Common myeloid progenitor, CD34-positive (primary cell): ENCODE results near the gene SDR39U1.
A peak's percentile ranks its signal among the peaks of the same experiment; 100 is the strongest.

ENCODE experiments used
- CTCF ChIA-PET: fragments of 350-600 bp; sonication (Branson Sonifier 250); formaldehyde crosslinking; loops from one replicate; lab custom pipeline; 2021; ENCODE audit warnings: antibody characterized with exemption; lab: Charles Lee
- POLR2A ChIA-PET: fragments of 350-600 bp; sonication (Branson Sonifier 250); formaldehyde crosslinking; loops from one replicate; lab custom pipeline; 2021; ENCODE audit warnings: antibody characterized with exemption; lab: Charles Lee
- DNase-seq, 3 donors: peaks; one replicate each; pipeline versions ENCODE4 v3.0.0 to v3.0.0-alpha.2; 2013
- H3K27ac ChIP-seq, 2 experiments: 1 replicate in 1 of 2; 2 replicates in 1 of 2; pipeline ENCODE4 v1.7.0; 2013; ENCODE audit warnings: inconsistent platforms in 2 of 2, low read length in 2 of 2, mild to moderate bottlenecking in 2 of 2, low read depth in 1 of 2, moderate library complexity in 1 of 2; ENCODE audit not compliant: severe bottlenecking in 2 of 2, insufficient read depth in 1 of 2, poor library complexity in 1 of 2
- H3K27me3 ChIP-seq, 5 experiments: replicated peaks in 2 of 5; 1 replicate in 3 of 5; 2 replicates in 2 of 5; pipeline versions ENCODE4 v1.6.1 to v1.7.0; 2013; ENCODE audit warnings: low read length in 4 of 5, mild to moderate bottlenecking in 2 of 5, moderate library complexity in 2 of 5, inconsistent platforms in 1 of 5; ENCODE audit not compliant: insufficient read depth in 5 of 5, control insufficient read depth in 4 of 5
- H3K36me3 ChIP-seq, 4 experiments: 1 replicate in 2 of 4; 2 replicates in 2 of 4; pipeline versions ENCODE4 v1.6.1 to v1.7.0; 2013; ENCODE audit warnings: low read length in 3 of 4, control low read depth in 1 of 4, mild to moderate bottlenecking in 1 of 4; ENCODE audit not compliant: control insufficient read depth in 4 of 4, insufficient read depth in 4 of 4
- H3K4me1 ChIP-seq, 4 experiments: 1 replicate in 3 of 4; 2 replicates in 1 of 4; pipeline versions ENCODE4 v1.6.1 to v1.7.1; 2013; ENCODE audit warnings: low read length in 3 of 4, mild to moderate bottlenecking in 3 of 4, control low read depth in 1 of 4, inconsistent platforms in 1 of 4, moderate library complexity in 1 of 4; ENCODE audit not compliant: control insufficient read depth in 4 of 4, insufficient read depth in 4 of 4; ENCODE audit errors: control extremely low read depth in 1 of 4
- H3K4me3 ChIP-seq, 7 experiments: 1 replicate in 4 of 7; 2 replicates in 3 of 7; pipeline versions ENCODE4 v1.5.1 to v1.7.0; 2013; ENCODE audit warnings: mild to moderate bottlenecking in 7 of 7, low read length in 6 of 7, moderate library complexity in 6 of 7, inconsistent platforms in 2 of 7, low read depth in 2 of 7, control low read depth in 1 of 7; ENCODE audit not compliant: insufficient read depth in 4 of 7, control insufficient read depth in 1 of 7; ENCODE audit errors: extremely low read depth in 1 of 7
- H3K9me3 ChIP-seq, 5 experiments: 1 replicate in 4 of 5; 2 replicates in 1 of 5; pipeline versions ENCODE4 v1.6.1 to v1.7.1; 2013; ENCODE audit warnings: low read length in 4 of 5, mild to moderate bottlenecking in 2 of 5, inconsistent platforms in 1 of 5, low read depth in 1 of 5, moderate library complexity in 1 of 5; ENCODE audit not compliant: control insufficient read depth in 4 of 5, insufficient read depth in 2 of 5; ENCODE audit errors: control extremely low read depth in 1 of 5
- WGBS: methylation state at CpG from one replicate; pipeline ENCODE4 v1.1.5; 2013; ENCODE audit not compliant: insufficient coverage; 5-methylcytosine and 5-hydroxymethylcytosine counted together

The SDR39U1 gene

GRCh38 chr14:24404814-24405213, 37.8 kb downstream of the SDR39U1 start:
- Histone ChIP-seq H3K9me3 (no peaks in the 10 kb centered on the region), H3K4me3 (no peak overlapping the region), H3K27me3 (no peaks in the 10 kb centered on the region), H3K36me3 (peaks cover 0 to 33% (median 13%) of the 10 kb centered on the region in 4 experiments), H3K27ac (no peak overlapping the region), H3K4me1 (peaks cover 0 to 20% (median 10%) of the 10 kb centered on the region in 4 experiments)
- DNase-seq: no peak
- 90% methylated on average over 2 of the region's 4 CpGs for WGBS
- CTCF ChIA-PET: interaction anchor here (0.7 to 23.8 kb wide), 12 partner anchors 8 to 80 kb away, joined by 3 to 489 read pairs (median 4); partner anchors contain the start of genes CBLN3 and KHNYN
- POLR2A ChIA-PET: no interaction called here

GRCh38 chr14:24403294-24403998, 39.1 kb downstream of the SDR39U1 start:
- POLR2A ChIA-PET: no interaction called here
- DNase-seq: no peak
- 96% methylated on average over 7 of the region's 7 CpGs for WGBS
- no peaks in the 10 kb centered on the region for H3K27me3 ChIP-seq
- CTCF ChIA-PET: interaction anchor here (0.7 to 23.8 kb wide), 11 partner anchors 8 to 69 kb away, joined by 3 to 489 read pairs (median 4); partner anchors contain the start of genes ADCY4, CBLN3 and KHNYN
- no peak overlapping the region for H3K27ac ChIP-seq
- H3K9me3 ChIP-seq: no peaks in the 10 kb centered on the region
- H3K4me3 ChIP-seq: no peak overlapping the region
- peaks cover 0 to 29% (median 19%) of the 10 kb centered on the region in 4 experiments for H3K4me1 ChIP-seq
- peaks cover 0 to 19% (median 7%) of the 10 kb centered on the region in 4 experiments for H3K36me3 ChIP-seq

GRCh38 chr14:24401810-24402702, 40.5 kb downstream of the SDR39U1 start:
- Histone ChIP-seq H3K27ac (no peak overlapping the region), H3K4me3 (no peak overlapping the region), H3K4me1 (peaks cover 2 to 43% (median 32%) of the 10 kb centered on the region in 4 experiments), H3K9me3 (no peaks in the 10 kb centered on the region), H3K27me3 (no peaks in the 10 kb centered on the region), H3K36me3 (peaks cover 0 to 10% (median under 1%) of the 10 kb centered on the region in 4 experiments)
- 80% methylated on average over 9 of the region's 9 CpGs for WGBS
- ChIA-PET CTCF (interaction anchor here (1.0 to 23.8 kb wide), 8 partner anchors 9 to 41 kb away, joined by 3 to 489 read pairs (median 4); partner anchors contain the start of genes CBLN3 and KHNYN), POLR2A (no interaction called here)
- no peak for DNase-seq

DNA sequence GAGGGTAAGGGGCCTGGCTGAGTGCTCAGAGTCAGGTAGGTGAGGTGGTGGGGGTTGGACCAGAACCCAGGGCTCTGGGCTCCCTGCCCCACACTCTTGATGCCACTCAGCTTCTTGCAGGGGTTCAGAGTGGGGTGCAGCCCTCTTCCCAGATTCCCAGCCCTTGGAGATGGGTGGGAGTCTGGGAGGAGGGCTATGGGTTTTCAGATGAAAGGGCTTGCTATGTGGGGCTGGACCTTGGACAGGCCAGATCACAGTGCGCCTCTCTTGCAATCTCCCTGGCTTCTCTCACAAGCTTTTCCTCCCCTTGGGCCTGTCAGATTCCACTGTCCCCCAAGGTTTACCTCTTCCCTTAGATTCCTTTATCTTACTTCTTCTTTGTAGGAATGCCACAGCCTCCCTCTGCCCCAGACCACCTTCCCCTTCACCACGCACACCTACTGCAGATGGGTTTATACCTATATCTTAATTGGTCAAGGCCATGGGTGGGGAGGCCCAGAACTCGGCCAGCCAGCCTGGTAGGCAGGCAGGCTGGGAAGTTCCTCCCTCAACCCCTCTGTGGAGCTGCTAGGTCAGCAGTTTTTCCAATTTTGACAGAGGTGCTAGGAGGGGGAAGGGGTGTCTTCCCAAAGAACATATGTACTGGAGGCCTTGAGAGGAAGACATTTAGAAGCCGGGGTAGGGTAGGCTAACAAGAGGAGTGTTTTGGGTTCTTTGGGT, 42.4 kb downstream of the SDR39U1 start:
- CTCF ChIA-PET: interaction anchor here (0.7 to 5.5 kb wide), 8 partner anchors 10 to 70 kb away, joined by 3 to 39 read pairs (median 9); no protein-coding TSS in a partner anchor
- Histone ChIP-seq H3K4me1 (peaks cover 7 to 62% (median 48%) of the 10 kb centered on the region in 4 experiments), H3K9me3 (no peaks in the 10 kb centered on the region), H3K27me3 (no peaks in the 10 kb centered on the region), H3K36me3 (peaks cover 0 to 8% (median 0%) of the 10 kb centered on the region in 4 experiments), H3K27ac (no peak overlapping the region), H3K4me3 (peak overlapping the region in 6 of 7 experiments; percentile 42 to 84 (median 68))
- POLR2A ChIA-PET: interaction anchor here (0.7 kb wide), 1 partner anchor 30 kb away, joined by 3 read pairs; the partner anchor contains the start of gene KHNYN
- WGBS: 21% methylated on average over 2 of the region's 4 CpGs
- no peak for DNase-seq

DNA sequence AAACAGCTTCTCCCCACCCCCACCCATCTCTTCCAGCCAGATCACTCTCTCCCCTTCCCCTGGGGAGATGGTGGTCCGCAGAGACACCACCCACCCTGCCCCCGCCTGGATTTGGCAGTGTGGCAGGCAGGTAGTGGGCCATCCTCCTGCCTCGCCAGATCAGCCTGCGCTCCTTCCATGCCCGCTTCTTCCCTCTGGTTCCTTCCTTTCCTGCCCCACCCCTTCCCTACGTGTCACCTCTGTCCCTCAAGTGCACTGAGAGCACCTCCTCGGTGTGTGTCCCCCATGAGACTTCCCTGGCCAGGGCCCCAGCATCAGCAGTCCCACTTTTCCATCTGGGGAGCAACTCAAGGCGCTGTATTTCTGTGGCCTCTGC, 43.1 kb downstream of the SDR39U1 start:
- WGBS: 4% methylated on average over 8 of the region's 8 CpGs
- POLR2A ChIA-PET: interaction anchor here (0.7 to 1.2 kb wide), 2 partner anchors 31 to 32 kb away, joined by 3 read pairs; partner anchors contain the start of gene KHNYN
- Histone ChIP-seq H3K4me3 (peak overlapping the region; percentile 42 to 84 (median 68)), H3K27me3 (no peaks in the 10 kb centered on the region), H3K36me3 (peaks cover 0 to 4% (median 0%) of the 10 kb centered on the region in 4 experiments), H3K9me3 (no peaks in the 10 kb centered on the region), H3K4me1 (peaks cover 12 to 69% (median 52%) of the 10 kb centered on the region in 4 experiments), H3K27ac (peak overlapping the region in 1 of 2 experiments; percentile 20)
- no peak for DNase-seq
- CTCF ChIA-PET: interaction anchor here (0.7 to 5.5 kb wide), 6 partner anchors 12 to 69 kb away, joined by 3 to 39 read pairs (median 11); no protein-coding TSS in a partner anchor
